NCI-H146 (cell line): ENCODE data around the gene KCNC1.
A peak's percentile ranks its signal among the peaks of the same experiment; 100 is the strongest.

ENCODE experiments used
- DNase-seq: peaks from one replicate; lab custom pipeline; 2025; lab: John Stamatoyannopoulos, UW

KCNC1 gene

GRCh38 chr11:17822401-17822781, 87.8 kb downstream of the KCNC1 start:
- DNase-seq, result no peak

- peak; percentile 11 for DNase-seq
Observed at GRCh38 chr11:17827006-17827405, 92.4 kb downstream of the KCNC1 start.

GRCh38 chr11:17828311-17828751, 93.8 kb downstream of the KCNC1 start:
- DNase-seq, result no peak

- no peak for DNase-seq
Observed at GRCh38 chr11:17831228-17831627, 96.6 kb downstream of the KCNC1 start.

- DNase-seq, result no peak
Observed at GRCh38 chr11:17831883-17832282, 97.3 kb downstream of the KCNC1 start.
